ES-I3 (cell line): ENCODE measurements around the gene PLXNA4.
"Not testable (repeated sequence)": the region's sequence is repeated elsewhere in the genome, so short reads cannot be mapped to it uniquely, and the experiment has no call there.

Source experiments
- H3K36me3 ChIP-seq: 2 replicates; pipeline ENCODE4 v1.6.1; 2013; ENCODE audit warnings: mild to moderate bottlenecking, low read length, control low read depth, moderate library complexity; ENCODE audit not compliant: insufficient read depth
- H3K4me1 ChIP-seq: 2 replicates; pipeline ENCODE4 v1.6.1; 2013; ENCODE audit warnings: mild to moderate bottlenecking, control low read depth, low read length; ENCODE audit not compliant: insufficient read depth
- H3K9ac ChIP-seq: 2 replicates; pipeline ENCODE4 v1.6.1; 2013; ENCODE audit warnings: low read depth, mild to moderate bottlenecking, low read length, moderate library complexity
- H3K9me3 ChIP-seq: 2 replicates; pipeline ENCODE4 v1.6.1; 2013; ENCODE audit warnings: mild to moderate bottlenecking, low read length, moderate library complexity; ENCODE audit not compliant: control insufficient read depth, insufficient read depth

Gene PLXNA4

DNA sequence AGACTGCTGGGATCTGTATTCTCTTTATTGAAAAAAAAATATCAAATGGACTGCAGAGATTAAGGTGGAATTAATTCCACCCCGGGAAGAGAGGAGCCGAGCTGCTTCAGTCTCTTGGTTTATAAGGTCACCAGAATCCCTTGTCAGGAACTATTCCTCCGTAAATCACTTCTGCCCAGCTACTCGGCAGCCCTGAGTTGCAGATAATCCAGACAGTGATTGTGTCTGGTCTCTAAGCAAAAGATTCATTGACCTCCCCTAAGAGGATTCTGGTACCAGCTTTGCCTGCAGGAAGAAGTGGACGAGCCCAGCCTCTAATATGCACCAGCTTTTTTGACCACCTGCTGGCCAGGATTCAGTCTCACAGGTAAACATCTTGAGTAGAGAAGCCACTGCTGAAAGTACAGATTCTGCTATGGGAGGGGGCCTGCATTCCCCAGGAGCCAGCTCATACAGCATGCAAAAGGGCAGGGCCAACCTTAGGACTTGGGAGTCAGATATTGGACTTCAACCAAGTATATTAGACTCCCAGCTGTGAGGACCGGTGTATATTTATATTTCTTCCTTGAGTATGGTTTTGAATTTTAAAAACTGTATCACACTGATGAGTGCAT is 27.1 kb upstream of the PLXNA4 start:
- no peaks in the 10 kb centered on the region for H3K4me1 ChIP-seq
- H3K9me3 ChIP-seq, result no peaks in the 10 kb centered on the region
- H3K9ac ChIP-seq, result no peak overlapping the region
- H3K36me3 ChIP-seq, result no peaks in the 10 kb centered on the region

DNA sequence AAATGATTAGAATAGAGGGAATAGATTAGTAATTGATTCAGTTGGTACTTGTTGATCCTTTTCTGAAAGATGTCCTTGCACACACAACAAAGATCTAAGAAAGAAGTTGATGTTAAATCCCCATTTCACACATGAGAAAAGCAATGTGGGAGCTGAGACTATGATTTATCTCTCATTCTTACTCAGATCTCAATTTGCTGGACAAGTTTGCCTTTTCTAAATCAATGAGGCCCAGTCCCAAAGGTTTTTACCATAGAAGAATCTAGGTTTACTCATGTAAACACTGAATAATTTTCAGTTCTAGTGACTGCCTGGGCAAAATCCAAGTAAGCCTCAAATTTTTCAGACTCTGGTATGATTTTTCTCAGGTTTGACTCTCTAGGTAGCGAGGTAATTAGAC is 25.5 kb upstream of the PLXNA4 start:
- no peaks in the 10 kb centered on the region for H3K4me1 ChIP-seq
- H3K36me3 ChIP-seq, result no peaks in the 10 kb centered on the region
- H3K9ac ChIP-seq, result no peak overlapping the region
- no peaks in the 10 kb centered on the region for H3K9me3 ChIP-seq

DNA sequence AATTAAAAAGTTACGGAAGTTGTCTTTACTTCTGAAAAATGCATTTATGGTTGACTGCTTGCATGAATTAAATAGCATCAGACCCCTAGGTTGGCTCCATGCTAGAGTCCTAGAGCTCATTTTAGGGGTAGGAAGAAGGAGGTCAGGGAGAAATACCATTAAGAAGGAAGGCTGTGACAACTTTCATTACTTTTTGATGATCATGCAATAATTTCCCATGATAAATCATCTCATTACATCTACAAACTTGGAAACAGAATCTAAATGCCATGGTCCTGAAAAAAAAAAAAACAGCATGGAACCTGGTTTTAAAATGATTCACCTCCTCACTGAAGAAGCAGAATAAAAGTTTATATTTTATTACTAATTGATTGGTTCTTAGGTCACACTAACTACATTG is 20.3 kb upstream of the PLXNA4 start:
- H3K9ac ChIP-seq, result no peak overlapping the region
- H3K36me3 ChIP-seq, result no peaks in the 10 kb centered on the region
- no peaks in the 10 kb centered on the region for H3K4me1 ChIP-seq
- no peaks in the 10 kb centered on the region; the same call in 1 of the 2 replicates for H3K9me3 ChIP-seq

DNA sequence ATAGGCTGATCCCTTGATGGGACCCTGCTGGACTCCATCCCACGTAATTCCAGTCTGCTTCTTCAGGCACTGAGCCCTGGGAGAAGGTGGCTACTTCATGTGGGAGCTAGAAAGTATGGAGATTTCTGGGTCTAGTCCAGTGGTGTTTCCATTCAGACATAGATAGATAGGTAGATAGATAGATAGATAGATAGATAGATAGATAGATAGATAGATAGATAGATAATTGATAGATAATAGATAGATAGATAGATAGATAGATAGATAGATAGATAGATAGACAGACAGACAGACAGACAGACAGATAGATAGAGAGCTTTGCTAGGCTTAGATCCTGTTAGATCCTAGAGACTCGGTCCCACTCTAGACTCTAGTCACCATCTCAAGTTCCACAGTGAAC is 18.5 kb upstream of the PLXNA4 start:
- H3K4me1 ChIP-seq, H3K9me3 ChIP-seq, H3K36me3 ChIP-seq, H3K9ac ChIP-seq: not testable (repeated sequence)

DNA sequence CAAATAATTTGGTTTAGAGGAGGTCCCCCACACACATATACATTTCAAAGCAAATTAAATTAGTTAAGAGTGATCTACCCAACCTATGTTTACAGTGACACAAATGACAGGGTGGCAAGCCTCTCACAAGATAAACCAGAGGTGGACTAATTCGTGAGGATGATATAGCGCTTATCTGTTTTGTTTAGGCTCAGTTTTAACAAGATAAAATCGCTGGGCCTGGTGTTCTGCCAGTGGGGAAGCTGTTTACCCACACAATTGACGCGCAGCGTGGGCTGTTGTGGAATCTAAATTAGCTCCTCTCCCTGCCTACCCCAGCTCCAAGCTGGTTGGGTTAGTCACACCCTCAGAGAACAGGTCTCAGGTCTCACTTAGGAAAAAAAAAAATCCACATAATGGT is 16.7 kb upstream of the PLXNA4 start:
- no peaks in the 10 kb centered on the region; the same call in 1 of the 2 replicates for H3K9me3 ChIP-seq
- H3K36me3 ChIP-seq, result no peaks in the 10 kb centered on the region
- H3K9ac ChIP-seq, result no peak overlapping the region
- H3K4me1 ChIP-seq, result no peaks in the 10 kb centered on the region

DNA sequence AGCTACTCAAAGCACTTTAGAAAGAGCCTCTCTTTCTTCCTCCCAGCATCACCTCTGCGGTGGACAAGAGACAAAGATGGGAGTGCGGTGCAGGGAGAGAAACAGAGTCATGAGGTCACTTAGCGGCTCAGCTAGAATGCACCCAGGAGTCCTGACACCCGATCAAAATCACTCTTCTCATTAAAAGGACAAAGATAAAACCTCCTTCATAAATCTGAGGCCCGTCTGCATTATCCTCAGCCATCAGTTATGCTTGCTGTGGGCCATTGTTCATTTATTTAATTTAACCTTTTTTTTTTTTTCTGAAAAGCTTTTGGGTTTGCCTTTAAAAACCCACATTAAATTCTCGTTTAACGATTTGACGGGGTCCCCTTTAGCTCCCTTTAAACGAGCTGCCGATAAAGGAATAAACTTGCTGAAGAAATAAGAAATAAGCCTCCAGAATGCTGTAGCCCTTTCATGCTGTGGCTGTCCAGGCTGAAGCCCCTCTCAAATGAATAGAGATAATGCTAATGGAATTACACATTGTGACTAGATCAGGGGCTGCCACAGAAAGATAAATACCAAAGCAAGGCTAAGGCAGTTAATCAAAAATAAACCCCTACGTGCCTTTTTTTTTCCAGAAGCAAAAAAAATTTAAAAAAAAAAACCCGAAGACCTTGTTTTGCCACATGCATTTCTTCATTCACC is 16.1 kb upstream of the PLXNA4 start:
- Histone ChIP-seq H3K9me3 (no peaks in the 10 kb centered on the region; the same call in 1 of the 2 replicates), H3K36me3 (no peaks in the 10 kb centered on the region), H3K9ac (no peak overlapping the region), H3K4me1 (no peaks in the 10 kb centered on the region)

DNA sequence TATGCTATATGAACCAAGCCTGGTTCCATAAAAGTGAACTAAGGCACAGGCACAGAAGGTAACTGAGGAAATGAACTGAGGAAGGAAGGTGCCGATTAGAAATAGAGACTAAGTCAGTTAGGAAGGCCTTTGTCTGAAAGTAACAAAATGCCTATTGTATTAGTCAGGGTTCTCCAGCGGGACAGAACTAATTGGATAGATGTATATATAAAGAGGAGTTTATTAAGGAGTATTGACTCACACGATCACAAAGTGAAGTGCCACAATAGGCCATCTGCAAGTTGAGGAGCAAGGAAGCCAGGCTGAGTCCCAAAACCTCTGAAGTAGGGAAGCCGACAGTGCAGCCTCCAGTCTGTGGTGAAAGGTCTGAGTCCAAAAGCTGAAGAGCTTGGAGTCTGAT is 13.9 kb upstream of the PLXNA4 start:
- Histone ChIP-seq H3K36me3 (no peaks in the 10 kb centered on the region), H3K9ac (no peak overlapping the region), H3K4me1 (no peaks in the 10 kb centered on the region), H3K9me3 (no peaks in the 10 kb centered on the region; the same call in 1 of the 2 replicates)

DNA sequence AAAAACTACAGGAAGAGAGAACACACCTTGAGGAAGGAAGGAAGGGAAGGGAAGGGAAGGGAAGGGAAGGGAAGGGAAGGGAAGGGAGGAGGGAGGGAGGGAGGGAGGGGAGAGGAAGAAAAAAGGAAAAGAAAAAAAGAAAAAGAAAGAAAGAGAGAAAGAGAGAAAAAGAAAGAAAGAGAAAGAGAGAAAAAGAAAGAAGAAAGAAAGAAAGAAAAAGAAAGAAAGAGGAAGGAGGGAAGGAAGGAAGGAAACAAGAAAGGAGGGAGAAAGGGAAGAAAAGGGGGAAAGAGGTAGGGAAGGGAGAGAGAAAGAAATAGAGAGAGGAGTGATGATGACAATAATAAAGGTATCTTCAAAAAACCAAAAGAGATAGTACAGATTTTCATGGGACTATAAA is 12.3 kb upstream of the PLXNA4 start:
- Histone ChIP-seq H3K4me1 (no peaks in the 10 kb centered on the region), H3K9me3 (no peaks in the 10 kb centered on the region), H3K9ac (no peak overlapping the region), H3K36me3 (no peaks in the 10 kb centered on the region)

DNA sequence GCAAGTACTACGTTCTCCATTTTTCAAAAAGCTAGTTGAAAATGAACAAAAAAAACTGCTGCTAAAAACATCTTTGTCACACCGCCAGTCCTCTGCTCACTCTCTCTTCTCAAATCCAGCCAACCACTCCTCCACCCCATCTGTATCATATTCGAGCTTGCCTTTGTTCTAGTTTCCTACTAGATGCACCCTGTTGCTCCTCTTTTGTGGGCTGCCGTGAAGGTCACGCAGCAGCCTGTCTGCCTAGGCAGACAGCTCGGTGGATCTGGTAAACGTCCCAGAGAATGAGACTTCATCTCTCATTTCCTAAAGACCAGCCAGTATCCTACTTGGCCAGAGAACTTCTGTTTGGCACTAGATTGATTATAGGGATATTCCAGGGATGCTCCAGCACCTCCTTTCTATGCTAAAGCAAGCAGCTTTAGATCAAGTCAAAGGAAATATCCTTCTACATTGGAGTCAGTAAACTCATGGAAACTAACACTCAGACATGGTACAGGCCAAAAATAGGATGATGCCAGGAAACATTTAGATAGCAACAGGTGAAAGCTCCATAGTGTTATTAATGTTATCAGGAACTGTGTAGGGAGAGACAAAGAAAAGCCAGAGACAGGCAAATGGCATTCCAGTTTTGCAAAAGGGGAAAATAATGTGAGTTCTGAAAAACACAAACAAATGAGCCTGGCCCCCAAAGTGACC is 8.7 kb upstream of the PLXNA4 start:
- no peaks in the 10 kb centered on the region for H3K4me1 ChIP-seq
- H3K9ac ChIP-seq, result no peak overlapping the region
- no peaks in the 10 kb centered on the region for H3K9me3 ChIP-seq
- no peaks in the 10 kb centered on the region for H3K36me3 ChIP-seq

DNA sequence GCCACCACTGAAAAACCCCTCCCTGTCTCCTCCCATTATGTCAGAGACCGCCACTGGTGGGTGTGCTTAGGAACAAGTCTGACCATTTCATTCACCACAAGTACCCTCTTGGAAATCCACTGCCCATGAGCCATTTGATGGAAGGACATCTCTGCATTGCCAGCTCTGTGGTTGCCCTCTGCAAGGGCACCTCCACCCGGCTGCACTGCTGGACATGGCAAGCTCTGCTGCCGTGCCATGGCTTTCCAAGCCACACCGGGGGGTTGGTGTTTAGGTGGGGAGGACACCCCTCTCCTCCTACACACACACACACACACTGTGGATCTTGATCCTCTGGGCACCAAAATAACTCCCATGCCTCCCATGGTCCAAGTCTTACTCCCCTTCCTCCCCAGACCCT is 5.2 kb upstream of the PLXNA4 start:
- H3K36me3 ChIP-seq, result no peaks in the 10 kb centered on the region
- H3K9me3 ChIP-seq, result no peaks in the 10 kb centered on the region
- H3K4me1 ChIP-seq, result 0 out of 2 replicates have a peak, but pooled peaks cover 3% of the 10 kb centered on the region
- H3K9ac ChIP-seq, result no peak overlapping the region

DNA sequence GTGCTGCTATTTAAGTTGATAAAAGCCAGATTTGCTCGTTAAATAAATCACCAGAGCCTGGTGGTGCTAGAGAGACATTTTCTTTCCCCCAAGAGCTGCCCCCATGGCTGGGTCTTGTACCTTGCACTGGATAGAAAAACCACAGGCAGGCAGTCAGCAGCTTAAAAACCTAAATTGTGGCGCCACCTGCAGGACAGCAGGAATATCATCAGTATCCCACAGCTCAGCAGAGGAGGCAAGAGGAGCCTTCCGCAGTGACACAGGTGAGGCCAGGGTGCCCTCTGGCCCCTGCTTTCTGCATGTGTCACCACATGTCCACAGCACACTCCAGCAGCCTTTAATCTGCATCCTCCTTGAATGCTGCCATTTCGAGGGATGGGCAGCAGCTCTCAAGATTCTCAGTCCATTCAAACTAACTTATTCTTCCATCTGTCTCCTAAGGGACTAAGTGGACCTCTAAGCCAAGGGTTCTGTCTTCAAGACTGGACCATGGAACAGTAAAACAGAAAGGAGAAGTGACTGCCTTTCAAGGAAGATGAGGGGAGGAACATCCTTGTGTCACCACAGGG is 4.5 kb upstream of the PLXNA4 start:
- H3K9ac ChIP-seq, result no peak overlapping the region
- H3K36me3 ChIP-seq, result no peaks in the 10 kb centered on the region
- H3K4me1 ChIP-seq, result 0 out of 2 replicates have a peak, but pooled peaks cover 3% of the 10 kb centered on the region
- no peaks in the 10 kb centered on the region for H3K9me3 ChIP-seq

DNA sequence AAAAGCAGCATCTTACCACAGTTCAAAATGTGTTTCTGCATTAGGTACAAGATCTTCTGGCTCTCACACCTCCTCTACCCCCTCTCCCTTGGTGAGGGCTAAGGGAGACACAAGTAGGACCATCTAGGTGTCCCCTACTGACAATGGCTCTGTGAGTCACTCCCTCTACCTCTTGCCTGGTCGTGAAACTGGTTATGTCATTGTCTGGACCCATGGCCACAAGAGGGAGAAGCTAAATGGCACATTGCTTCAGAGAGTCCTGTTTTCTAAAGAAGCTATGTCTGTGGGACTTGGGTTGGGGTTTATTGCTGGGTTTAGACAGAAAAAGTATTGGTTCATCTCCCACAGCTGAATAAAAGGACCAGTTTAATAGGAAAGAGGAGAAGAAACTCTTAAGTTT is 4.0 kb upstream of the PLXNA4 start:
- H3K4me1 ChIP-seq, result 0 out of 2 replicates have a peak, but pooled peaks cover 3% of the 10 kb centered on the region

DNA sequence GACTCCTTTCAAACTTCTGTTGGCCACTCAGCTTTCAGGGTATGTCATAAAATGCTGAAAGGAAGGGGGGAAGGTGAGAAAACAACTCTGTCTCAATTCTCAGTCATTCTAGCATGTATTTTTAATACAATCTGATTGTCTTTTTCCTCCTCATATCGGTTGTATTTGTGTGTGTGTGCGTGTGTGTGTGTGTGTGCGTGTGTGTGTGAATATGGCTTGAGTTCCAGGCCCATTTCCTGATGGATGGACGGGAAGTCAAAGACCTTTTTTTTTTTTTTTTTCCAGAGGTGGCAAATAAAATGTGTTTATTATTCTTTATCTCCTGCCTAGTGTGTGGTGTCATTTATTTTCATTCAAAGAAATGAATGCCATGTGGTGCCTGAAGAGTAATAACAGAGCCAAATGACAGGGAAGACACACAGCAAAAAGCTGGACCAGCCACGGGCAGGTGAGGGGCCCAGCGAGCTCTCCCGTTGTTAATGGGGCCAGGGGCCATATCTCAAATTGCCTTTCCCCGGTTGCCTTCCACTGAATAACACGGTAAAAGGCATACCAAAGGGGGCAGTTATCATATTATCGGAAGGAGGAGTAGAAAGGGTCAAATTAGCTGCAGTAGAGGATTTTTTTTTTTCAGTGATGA is 3.1 kb upstream of the PLXNA4 start:
- 0 out of 2 replicates have a peak, but pooled peaks cover 10% of the 10 kb centered on the region for H3K4me1 ChIP-seq
- H3K9ac ChIP-seq, result no peak overlapping the region
- no peaks in the 10 kb centered on the region for H3K9me3 ChIP-seq
- H3K36me3 ChIP-seq, result no peaks in the 10 kb centered on the region

More for the DNA sequence above, 4.0 kb upstream of the PLXNA4 start:
- H3K9me3 ChIP-seq, result no peaks in the 10 kb centered on the region
- no peak overlapping the region for H3K9ac ChIP-seq
- no peaks in the 10 kb centered on the region for H3K36me3 ChIP-seq

DNA sequence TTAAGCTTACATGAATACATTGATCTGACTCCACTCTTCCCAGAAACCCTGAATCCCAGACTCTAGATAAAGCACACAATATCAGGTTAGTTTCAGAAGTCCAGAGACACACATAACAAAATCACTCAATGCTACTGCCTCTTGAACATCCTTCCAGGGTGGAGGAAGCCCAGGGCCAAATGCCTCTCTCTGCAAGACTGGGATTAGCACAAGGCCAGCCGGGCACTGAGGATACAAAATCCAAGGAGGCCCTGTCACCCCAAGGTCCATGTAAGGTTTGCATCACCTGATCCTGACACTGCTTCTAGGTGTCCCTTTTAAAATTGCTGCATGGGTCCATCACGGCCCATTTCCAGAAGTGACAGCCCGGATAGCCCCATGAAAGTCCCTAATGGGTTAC is 2.6 kb upstream of the PLXNA4 start:
- Histone ChIP-seq H3K9me3 (no peaks in the 10 kb centered on the region), H3K9ac (no peak overlapping the region), H3K4me1 (0 out of 2 replicates have a peak, but pooled peaks cover 15% of the 10 kb centered on the region), H3K36me3 (no peaks in the 10 kb centered on the region)
